ENCODE measurements around the gene CYBB. TPM values are rescaled to one million over a fixed set of nuclear protein-coding genes. Genes with fewer than 3 reads are reported as not detected.
A peak's percentile ranks its signal among the peaks of the same experiment; 100 is the strongest.

The CYBB gene
- total RNA-seq, 4 donors from 2014 or later = 0.73 to 3.7 (median 2.6) TPM

GRCh38 chrX:37820646-37821045 is 40.8 kb downstream of the CYBB start:
- Histone ChIP-seq H3K4me3 (no peak overlapping the region), H3K27ac (no peak overlapping the region), H3K4me1 (no peaks in the 10 kb centered on the region), H3K36me3 (no peaks in the 10 kb centered on the region), H3K27me3 (no peaks in the 10 kb centered on the region), H3K9me3 (no peaks in the 10 kb centered on the region)
- no peak for DNase-seq (ENCODE audit: low spot score in 2 of 2)
- no peak for TF ChIP-seq EP300 (IDR thresholded peaks at IDR 0.05)
- TF ChIP-seq POLR2A (IDR thresholded peaks at IDR 0.05) = no peak
- no peak for TF ChIP-seq POLR2AphosphoS5 (IDR thresholded peaks at IDR 0.05)
- TF ChIP-seq CTCF (IDR thresholded peaks at IDR 0.05) = no peak
- WGBS = 64% methylated on average over 1 of the region's 1 CpG

- H3K9me3 ChIP-seq = no peaks in the 10 kb centered on the region
- WGBS = 83% methylated on average over 1 of the region's 1 CpG
- no peak for TF ChIP-seq EP300 (IDR thresholded peaks at IDR 0.05)
- TF ChIP-seq POLR2AphosphoS5 (IDR thresholded peaks at IDR 0.05) = no peak
- no peak for TF ChIP-seq POLR2A (IDR thresholded peaks at IDR 0.05)
- TF ChIP-seq CTCF (IDR thresholded peaks at IDR 0.05) = no peak
These were observed 44.8 kb downstream of the CYBB start for GRCh38 chrX:37824491-37825214.

GRCh38 chrX:37825215-37825842 is 45.5 kb downstream of the CYBB start:
- no peak for DNase-seq (ENCODE audit: low spot score in 2 of 2)

More at GRCh38 chrX:37824491-37825214, 44.8 kb downstream of the CYBB start:
- Histone ChIP-seq H3K27me3 (no peaks in the 10 kb centered on the region), H3K4me3 (no peak overlapping the region), H3K27ac (no peak overlapping the region), H3K36me3 (no peaks in the 10 kb centered on the region), H3K4me1 (no peaks in the 10 kb centered on the region)
- DNase-seq (ENCODE audit: low spot score in 2 of 2) = no peak

GRCh38 chrX:37829721-37830120 is 49.9 kb downstream of the CYBB start:
- Histone ChIP-seq H3K4me1 (no peaks in the 10 kb centered on the region), H3K27me3 (no peaks in the 10 kb centered on the region), H3K27ac (no peak overlapping the region), H3K4me3 (no peak overlapping the region), H3K36me3 (no peaks in the 10 kb centered on the region), H3K9me3 (no peaks in the 10 kb centered on the region)
- no peak for DNase-seq (ENCODE audit: low spot score in 2 of 2)
- WGBS = 41% methylated on average over 1 of the region's 1 CpG
- TF ChIP-seq POLR2A (IDR thresholded peaks at IDR 0.05) (no peak), CTCF (IDR thresholded peaks at IDR 0.05) (no peak), POLR2AphosphoS5 (IDR thresholded peaks at IDR 0.05) (no peak), EP300 (IDR thresholded peaks at IDR 0.05) (no peak)

More at GRCh38 chrX:37825215-37825842, 45.5 kb downstream of the CYBB start:
- H3K4me3 ChIP-seq = no peak overlapping the region
- H3K27me3 ChIP-seq = no peaks in the 10 kb centered on the region
- TF ChIP-seq CTCF (IDR thresholded peaks at IDR 0.05) = peak; percentile 59 to 80
- TF ChIP-seq EP300 (IDR thresholded peaks at IDR 0.05) = no peak
- no peaks in the 10 kb centered on the region for H3K4me1 ChIP-seq
- no peaks in the 10 kb centered on the region for H3K36me3 ChIP-seq
- H3K9me3 ChIP-seq = no peaks in the 10 kb centered on the region
- no peak overlapping the region for H3K27ac ChIP-seq
- 4% methylated on average over 3 of the region's 3 CpGs for WGBS

- TF ChIP-seq POLR2AphosphoS5 (IDR thresholded peaks at IDR 0.05) (no peak), EP300 (IDR thresholded peaks at IDR 0.05) (no peak), CTCF (IDR thresholded peaks at IDR 0.05) (no peak), POLR2A (IDR thresholded peaks at IDR 0.05) (no peak)
- Histone ChIP-seq H3K9me3 (no peaks in the 10 kb centered on the region), H3K4me3 (no peak overlapping the region), H3K27me3 (no peaks in the 10 kb centered on the region), H3K4me1 (no peaks in the 10 kb centered on the region), H3K27ac (no peak overlapping the region), H3K36me3 (no peaks in the 10 kb centered on the region)
- 77% methylated on average over 1 of the region's 1 CpG for WGBS
- DNase-seq (ENCODE audit: low spot score in 2 of 2) = no peak
These were observed 50.5 kb downstream of the CYBB start for GRCh38 chrX:37830371-37830770.
